Calu3 (cell line): Measurements from ENCODE around the gene XBP1. TPM values are rescaled to one million over a fixed set of nuclear protein-coding genes. Genes with fewer than 3 reads are reported as not detected.
A peak's percentile ranks its signal among the peaks of the same experiment; 100 is the strongest.

Experiments
- BruUV-seq: library from RNA; stranded (reverse); fragments of 400-500 nt; replicated peaks from 2 replicates; lab custom pipeline; 2021; lab: Mats Ljungman, UMichigan
- CTCF ChIA-PET: fragments of 300-600 bp; sonication (Branson Sonifier 250); formaldehyde crosslinking; loops from one replicate; lab custom pipeline; 2022; ENCODE audit warnings: antibody characterized with exemption; lab: Charles Lee
- DNase-seq: peaks from one replicate; pipeline ENCODE4 v3.0.0; 2022
- H3K27ac Mint-ChIP-seq: one replicate; pipeline ENCODE4 v1.8.0; 2022; ENCODE audit warnings: mixed read lengths; ENCODE audit not compliant: unreplicated experiment
- H3K27me3 Mint-ChIP-seq: one replicate; pipeline ENCODE4 v1.8.0; 2022; ENCODE audit warnings: mixed read lengths; ENCODE audit not compliant: unreplicated experiment
- H3K36me3 Mint-ChIP-seq: one replicate; pipeline ENCODE4 v1.8.0; 2022; ENCODE audit warnings: mild to moderate bottlenecking, moderate library complexity, mixed read lengths; ENCODE audit not compliant: insufficient read depth, unreplicated experiment
- H3K4me1 Mint-ChIP-seq: one replicate; pipeline ENCODE4 v1.8.0; 2022; ENCODE audit warnings: mild to moderate bottlenecking, low read depth, mixed read lengths; ENCODE audit not compliant: unreplicated experiment
- H3K4me3 Mint-ChIP-seq: one replicate; pipeline ENCODE4 v1.8.0; 2022; ENCODE audit warnings: mild to moderate bottlenecking, low read depth, moderate library complexity, mixed read lengths; ENCODE audit not compliant: unreplicated experiment
- H3K9me3 Mint-ChIP-seq: one replicate; pipeline ENCODE4 v1.8.0; 2022; ENCODE audit warnings: low read depth, mixed read lengths; ENCODE audit not compliant: unreplicated experiment
- CTCF ChIP-seq: fragments of 200-600 bp; IDR thresholded peaks from one replicate; pipeline ENCODE4 v1.8.0; 2022; ENCODE audit warnings: antibody characterized with exemption; ENCODE audit not compliant: unreplicated experiment
- intact Hi-C: fragments of 100-400 bp; cut with micrococcal nuclease; formaldehyde crosslinking; loops from one replicate; pipeline ENCODE4 v1.10.0; 2022; ENCODE audit not compliant: unreplicated experiment
- total RNA-seq: library from RNA; stranded (reverse); gene quantifications from 2 replicates; pipeline ENCODE4 v1.2.3, GENCODE V29; 2022

XBP1 gene
- total RNA-seq, 1 experiment from 2014 or later: 179 TPM

DNA sequence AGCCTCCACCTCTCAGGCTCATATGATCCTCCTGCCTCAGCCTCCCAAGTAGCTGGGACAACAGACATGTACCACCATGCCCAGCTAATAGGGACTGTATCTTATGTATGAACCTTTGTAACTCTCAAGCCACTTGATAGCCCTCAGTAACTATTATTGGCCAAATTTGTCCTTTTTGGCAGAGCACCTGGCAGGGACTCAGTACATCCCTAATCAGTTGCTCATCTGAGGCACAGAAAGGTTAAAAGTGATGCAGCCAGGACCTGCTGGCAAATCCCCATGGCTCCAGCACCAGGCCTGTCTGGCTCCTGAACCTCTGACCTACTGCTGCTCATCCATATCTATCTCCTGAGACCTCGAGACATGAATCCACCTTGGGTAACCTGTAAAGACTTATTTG lies 21.1 kb upstream of the XBP1 start:
- Mint-ChIP-seq H3K9me3 (no peaks in the 10 kb centered on the region), H3K27ac (no peak overlapping the region), H3K36me3 (peaks cover 12% of the 10 kb centered on the region), H3K4me1 (peaks cover 25% of the 10 kb centered on the region), H3K27me3 (no peaks in the 10 kb centered on the region), H3K4me3 (no peak overlapping the region)
- CTCF ChIA-PET: no interaction called here
- intact Hi-C loops: no loop called here
- no peak for TF ChIP-seq CTCF
- no peak for DNase-seq
- BruUV-seq: no TSS peak

DNA sequence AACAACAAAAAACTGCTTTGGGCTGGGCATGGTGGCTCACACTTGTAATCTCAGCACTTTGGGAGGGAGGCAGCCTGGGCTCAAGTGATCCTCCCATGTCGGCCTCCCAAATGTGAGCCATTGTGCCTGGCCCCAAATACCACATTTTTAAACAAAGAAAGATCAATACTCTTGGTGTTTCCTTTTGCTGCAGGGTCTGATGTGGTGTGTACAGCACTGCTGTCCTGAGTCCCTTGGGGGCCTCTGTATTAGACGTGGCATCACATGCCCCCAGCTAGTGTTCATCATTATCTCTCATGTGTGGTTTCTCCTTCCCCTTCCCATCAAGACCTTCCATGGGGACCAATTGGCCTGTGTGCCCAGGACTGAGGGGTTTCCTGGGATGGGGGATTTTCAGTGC lies 20.5 kb upstream of the XBP1 start:
- no TSS peak for BruUV-seq
- no peak for DNase-seq
- no peak overlapping the region for H3K27ac Mint-ChIP-seq
- H3K27me3 Mint-ChIP-seq: no peaks in the 10 kb centered on the region
- H3K9me3 Mint-ChIP-seq: no peaks in the 10 kb centered on the region
- intact Hi-C loops: no loop called here
- no peak overlapping the region for H3K4me3 Mint-ChIP-seq
- H3K36me3 Mint-ChIP-seq: peaks cover 12% of the 10 kb centered on the region
- CTCF ChIA-PET: no interaction called here
- no peak for TF ChIP-seq CTCF
- peaks cover 25% of the 10 kb centered on the region for H3K4me1 Mint-ChIP-seq

- peak overlapping the region; percentile 96 for H3K27ac Mint-ChIP-seq
- no peaks in the 10 kb centered on the region for H3K9me3 Mint-ChIP-seq
- no peaks in the 10 kb centered on the region for H3K27me3 Mint-ChIP-seq
- CTCF ChIA-PET: interaction anchor here (0.6 to 1.9 kb wide), 4 partner anchors 10 to 350 kb away, joined by 3 to 12 read pairs (median 7); no protein-coding TSS in a partner anchor
- no peak for TF ChIP-seq CTCF
- peaks cover 25% of the 10 kb centered on the region for H3K4me1 Mint-ChIP-seq
- peak; percentile 60 for DNase-seq
- no TSS peak for BruUV-seq
- H3K36me3 Mint-ChIP-seq: peaks cover 12% of the 10 kb centered on the region
- H3K4me3 Mint-ChIP-seq: peak overlapping the region; percentile 13
- intact Hi-C loops: no loop called here
Measured at GRCh38 chr22:28819253-28820096, 19.1 kb upstream of the XBP1 start.

- peak overlapping the region; percentile 96 for H3K27ac Mint-ChIP-seq
- H3K4me3 Mint-ChIP-seq: peak overlapping the region; percentile 45
- TF ChIP-seq CTCF: no peak
- CTCF ChIA-PET: interaction anchor here (0.7 to 1.9 kb wide), 5 partner anchors 11 to 511 kb away, joined by 3 to 7 read pairs (median 3); partner anchors contain the start of gene CCDC117
- intact Hi-C loops: no loop called here
- H3K4me1 Mint-ChIP-seq: peaks cover 33% of the 10 kb centered on the region
- peaks cover 12% of the 10 kb centered on the region for H3K36me3 Mint-ChIP-seq
- DNase-seq: peak; percentile 77
- BruUV-seq: no TSS peak
- H3K27me3 Mint-ChIP-seq: no peaks in the 10 kb centered on the region
- no peaks in the 10 kb centered on the region for H3K9me3 Mint-ChIP-seq
Measured at GRCh38 chr22:28817919-28818859, 17.8 kb upstream of the XBP1 start.
